ENCODE results near the gene MEIKIN.

GRCh38 chr5:131786900-131787692 is 158.4 kb downstream of the MEIKIN start:
- no peak for TF ChIP-seq EZH2phosphoT487 (IDR thresholded peaks at IDR 0.05; ENCODE audit: borderline replicate concordance, low read length)
- no peak for TF ChIP-seq CTCF (conservative IDR thresholded peaks at IDR 0.05; ENCODE audit: low read depth, low read length)
- TF ChIP-seq EZH2 (IDR thresholded peaks at IDR 0.05; ENCODE audit: low read length, unreplicated experiment) = no peak
